ENCODE data around the gene UCHL3. TPM values are rescaled to one million over a fixed set of nuclear protein-coding genes. Genes with fewer than 3 reads are reported as not detected.

UCHL3 gene
- total and polyA plus RNA-seq, 2 experiments from 2014 or later = 64.6 to 143 TPM

DNA sequence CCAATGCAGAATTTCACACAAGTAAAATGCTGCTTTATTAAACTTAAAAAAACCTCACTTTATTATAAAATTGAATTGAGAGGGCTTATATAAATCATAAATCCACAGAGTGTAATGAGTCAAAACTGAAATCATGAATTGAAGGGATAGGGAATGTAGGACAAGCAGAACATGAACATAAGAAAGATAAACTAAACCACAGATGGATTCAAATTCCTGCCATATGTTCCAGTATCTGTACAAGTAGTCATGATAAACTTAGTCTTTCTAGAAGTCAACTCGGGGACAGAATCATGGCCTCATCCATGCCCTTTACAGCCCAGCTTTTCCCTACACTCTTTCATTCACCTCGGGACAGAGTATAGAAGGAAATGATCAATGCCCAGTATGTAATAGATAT, 103.1 kb downstream of the UCHL3 start:
- TF ChIP-seq ZNF331 (CRISPR knock-in tag; IDR thresholded peaks at IDR 0.05; ENCODE audit: low read depth) = no peak
- TF ChIP-seq, protein P1, sequence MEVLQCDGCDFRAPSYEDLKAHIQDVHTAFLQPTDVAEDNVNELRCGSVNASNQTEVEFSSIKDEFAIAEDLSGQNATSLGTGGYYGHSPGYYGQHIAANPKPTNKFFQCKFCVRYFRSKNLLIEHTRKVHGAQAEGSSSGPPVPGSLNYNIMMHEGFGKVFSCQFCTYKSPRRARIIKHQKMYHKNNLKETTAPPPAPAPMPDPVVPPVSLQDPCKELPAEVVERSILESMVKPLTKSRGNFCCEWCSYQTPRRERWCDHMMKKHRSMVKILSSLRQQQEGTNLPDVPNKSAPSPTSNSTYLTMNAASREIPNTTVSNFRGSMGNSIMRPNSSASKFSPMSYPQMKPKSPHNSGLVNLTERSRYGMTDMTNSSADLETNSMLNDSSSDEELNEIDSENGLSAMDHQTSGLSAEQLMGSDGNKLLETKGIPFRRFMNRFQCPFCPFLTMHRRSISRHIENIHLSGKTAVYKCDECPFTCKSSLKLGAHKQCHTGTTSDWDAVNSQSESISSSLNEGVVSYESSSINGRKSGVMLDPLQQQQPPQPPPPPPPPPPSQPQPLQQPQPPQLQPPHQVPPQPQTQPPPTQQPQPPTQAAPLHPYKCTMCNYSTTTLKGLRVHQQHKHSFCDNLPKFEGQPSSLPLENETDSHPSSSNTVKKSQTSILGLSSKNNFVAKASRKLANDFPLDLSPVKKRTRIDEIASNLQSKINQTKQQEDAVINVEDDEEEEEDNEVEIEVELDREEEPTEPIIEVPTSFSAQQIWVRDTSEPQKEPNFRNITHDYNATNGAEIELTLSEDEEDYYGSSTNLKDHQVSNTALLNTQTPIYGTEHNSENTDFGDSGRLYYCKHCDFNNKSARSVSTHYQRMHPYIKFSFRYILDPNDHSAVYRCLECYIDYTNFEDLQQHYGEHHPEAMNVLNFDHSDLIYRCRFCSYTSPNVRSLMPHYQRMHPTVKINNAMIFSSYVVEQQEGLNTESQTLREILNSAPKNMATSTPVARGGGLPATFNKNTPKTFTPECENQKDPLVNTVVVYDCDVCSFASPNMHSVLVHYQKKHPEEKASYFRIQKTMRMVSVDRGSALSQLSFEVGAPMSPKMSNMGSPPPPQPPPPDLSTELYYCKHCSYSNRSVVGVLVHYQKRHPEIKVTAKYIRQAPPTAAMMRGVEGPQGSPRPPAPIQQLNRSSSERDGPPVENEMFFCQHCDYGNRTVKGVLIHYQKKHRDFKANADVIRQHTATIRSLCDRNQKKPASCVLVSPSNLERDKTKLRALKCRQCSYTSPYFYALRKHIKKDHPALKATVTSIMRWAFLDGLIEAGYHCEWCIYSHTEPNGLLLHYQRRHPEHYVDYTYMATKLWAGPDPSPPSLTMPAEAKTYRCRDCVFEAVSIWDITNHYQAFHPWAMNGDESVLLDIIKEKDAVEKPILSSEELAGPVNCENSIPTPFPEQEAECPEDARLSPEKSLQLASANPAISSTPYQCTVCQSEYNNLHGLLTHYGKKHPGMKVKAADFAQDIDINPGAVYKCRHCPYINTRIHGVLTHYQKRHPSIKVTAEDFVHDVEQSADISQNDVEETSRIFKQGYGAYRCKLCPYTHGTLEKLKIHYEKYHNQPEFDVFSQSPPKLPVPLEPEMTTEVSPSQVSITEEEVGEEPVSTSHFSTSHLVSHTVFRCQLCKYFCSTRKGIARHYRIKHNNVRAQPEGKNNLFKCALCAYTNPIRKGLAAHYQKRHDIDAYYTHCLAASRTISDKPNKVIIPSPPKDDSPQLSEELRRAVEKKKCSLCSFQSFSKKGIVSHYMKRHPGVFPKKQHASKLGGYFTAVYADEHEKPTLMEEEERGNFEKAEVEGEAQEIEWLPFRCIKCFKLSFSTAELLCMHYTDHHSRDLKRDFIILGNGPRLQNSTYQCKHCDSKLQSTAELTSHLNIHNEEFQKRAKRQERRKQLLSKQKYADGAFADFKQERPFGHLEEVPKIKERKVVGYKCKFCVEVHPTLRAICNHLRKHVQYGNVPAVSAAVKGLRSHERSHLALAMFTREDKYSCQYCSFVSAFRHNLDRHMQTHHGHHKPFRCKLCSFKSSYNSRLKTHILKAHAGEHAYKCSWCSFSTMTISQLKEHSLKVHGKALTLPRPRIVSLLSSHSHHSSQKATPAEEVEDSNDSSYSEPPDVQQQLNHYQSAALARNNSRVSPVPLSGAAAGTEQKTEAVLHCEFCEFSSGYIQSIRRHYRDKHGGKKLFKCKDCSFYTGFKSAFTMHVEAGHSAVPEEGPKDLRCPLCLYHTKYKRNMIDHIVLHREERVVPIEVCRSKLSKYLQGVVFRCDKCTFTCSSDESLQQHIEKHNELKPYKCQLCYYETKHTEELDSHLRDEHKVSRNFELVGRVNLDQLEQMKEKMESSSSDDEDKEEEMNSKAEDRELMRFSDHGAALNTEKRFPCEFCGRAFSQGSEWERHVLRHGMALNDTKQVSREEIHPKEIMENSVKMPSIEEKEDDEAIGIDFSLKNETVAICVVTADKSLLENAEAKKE (CRISPR knock-in tag; IDR thresholded peaks at IDR 0.05) = no peak
- TF ChIP-seq, protein P2, sequence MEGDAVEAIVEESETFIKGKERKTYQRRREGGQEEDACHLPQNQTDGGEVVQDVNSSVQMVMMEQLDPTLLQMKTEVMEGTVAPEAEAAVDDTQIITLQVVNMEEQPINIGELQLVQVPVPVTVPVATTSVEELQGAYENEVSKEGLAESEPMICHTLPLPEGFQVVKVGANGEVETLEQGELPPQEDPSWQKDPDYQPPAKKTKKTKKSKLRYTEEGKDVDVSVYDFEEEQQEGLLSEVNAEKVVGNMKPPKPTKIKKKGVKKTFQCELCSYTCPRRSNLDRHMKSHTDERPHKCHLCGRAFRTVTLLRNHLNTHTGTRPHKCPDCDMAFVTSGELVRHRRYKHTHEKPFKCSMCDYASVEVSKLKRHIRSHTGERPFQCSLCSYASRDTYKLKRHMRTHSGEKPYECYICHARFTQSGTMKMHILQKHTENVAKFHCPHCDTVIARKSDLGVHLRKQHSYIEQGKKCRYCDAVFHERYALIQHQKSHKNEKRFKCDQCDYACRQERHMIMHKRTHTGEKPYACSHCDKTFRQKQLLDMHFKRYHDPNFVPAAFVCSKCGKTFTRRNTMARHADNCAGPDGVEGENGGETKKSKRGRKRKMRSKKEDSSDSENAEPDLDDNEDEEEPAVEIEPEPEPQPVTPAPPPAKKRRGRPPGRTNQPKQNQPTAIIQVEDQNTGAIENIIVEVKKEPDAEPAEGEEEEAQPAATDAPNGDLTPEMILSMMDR (conservative IDR thresholded peaks at IDR 0.05; ENCODE audit: low read depth in 2 of 2) = no peak
- TF ChIP-seq ETS1 (IDR thresholded peaks at IDR 0.05) = no peak
- TF ChIP-seq STAT1 (IDR thresholded peaks at IDR 0.05; ENCODE audit: unreplicated experiment) = no peak
- TF ChIP-seq NANOG (IDR thresholded peaks at IDR 0.05; ENCODE audit: borderline replicate concordance) = no peak
- no peak for TF ChIP-seq POLR2AphosphoS5 (IDR thresholded peaks at IDR 0.05; ENCODE audit: low read depth)
- TF ChIP-seq CREB1 (CRISPR knock-in tag; IDR thresholded peaks at IDR 0.05; ENCODE audit: low read depth) = no peak
- TF ChIP-seq EZH2 (IDR thresholded peaks at IDR 0.05; ENCODE audit: low read depth, unreplicated experiment) = no peak
- no peak for TF ChIP-seq JUNB (IDR thresholded peaks at IDR 0.05; ENCODE audit: unreplicated experiment)
- no peak for TF ChIP-seq ZNF114 (CRISPR knock-in tag; IDR thresholded peaks at IDR 0.05)
- no peak for TF ChIP-seq EZH2phosphoT487 (IDR thresholded peaks at IDR 0.05; ENCODE audit: unreplicated experiment)
- TF ChIP-seq, protein P3, sequence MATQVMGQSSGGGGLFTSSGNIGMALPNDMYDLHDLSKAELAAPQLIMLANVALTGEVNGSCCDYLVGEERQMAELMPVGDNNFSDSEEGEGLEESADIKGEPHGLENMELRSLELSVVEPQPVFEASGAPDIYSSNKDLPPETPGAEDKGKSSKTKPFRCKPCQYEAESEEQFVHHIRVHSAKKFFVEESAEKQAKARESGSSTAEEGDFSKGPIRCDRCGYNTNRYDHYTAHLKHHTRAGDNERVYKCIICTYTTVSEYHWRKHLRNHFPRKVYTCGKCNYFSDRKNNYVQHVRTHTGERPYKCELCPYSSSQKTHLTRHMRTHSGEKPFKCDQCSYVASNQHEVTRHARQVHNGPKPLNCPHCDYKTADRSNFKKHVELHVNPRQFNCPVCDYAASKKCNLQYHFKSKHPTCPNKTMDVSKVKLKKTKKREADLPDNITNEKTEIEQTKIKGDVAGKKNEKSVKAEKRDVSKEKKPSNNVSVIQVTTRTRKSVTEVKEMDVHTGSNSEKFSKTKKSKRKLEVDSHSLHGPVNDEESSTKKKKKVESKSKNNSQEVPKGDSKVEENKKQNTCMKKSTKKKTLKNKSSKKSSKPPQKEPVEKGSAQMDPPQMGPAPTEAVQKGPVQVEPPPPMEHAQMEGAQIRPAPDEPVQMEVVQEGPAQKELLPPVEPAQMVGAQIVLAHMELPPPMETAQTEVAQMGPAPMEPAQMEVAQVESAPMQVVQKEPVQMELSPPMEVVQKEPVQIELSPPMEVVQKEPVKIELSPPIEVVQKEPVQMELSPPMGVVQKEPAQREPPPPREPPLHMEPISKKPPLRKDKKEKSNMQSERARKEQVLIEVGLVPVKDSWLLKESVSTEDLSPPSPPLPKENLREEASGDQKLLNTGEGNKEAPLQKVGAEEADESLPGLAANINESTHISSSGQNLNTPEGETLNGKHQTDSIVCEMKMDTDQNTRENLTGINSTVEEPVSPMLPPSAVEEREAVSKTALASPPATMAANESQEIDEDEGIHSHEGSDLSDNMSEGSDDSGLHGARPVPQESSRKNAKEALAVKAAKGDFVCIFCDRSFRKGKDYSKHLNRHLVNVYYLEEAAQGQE (IDR thresholded peaks at IDR 0.05; ENCODE audit: unreplicated experiment) = no peak
- Histone ChIP-seq H3K79me2 (replicated peaks; ENCODE audit: insufficient read depth) (no peaks in the 10 kb centered on the region), H3K9me2 (ENCODE audit: insufficient read depth) (no peaks in the 10 kb centered on the region), H3K36me3 (ENCODE audit: insufficient read depth) (no peaks in the 10 kb centered on the region), H3K4me1 (ENCODE audit: insufficient read depth) (no peaks in the 10 kb centered on the region), H3K4me2 (no peak overlapping the region), H3K4me3 (no peak overlapping the region), H3F3A (replicated peaks; ENCODE audit: low read depth) (no peaks in the 10 kb centered on the region), H3K27me3 (ENCODE audit: insufficient read depth) (no peaks in the 10 kb centered on the region), H3K27ac (ENCODE audit: low read depth) (no peak overlapping the region), H4K20me1 (replicated peaks; ENCODE audit: insufficient read depth) (no peaks in the 10 kb centered on the region), H2AFZ (no peak overlapping the region)
- ATAC-seq (no peak), DNase-seq (ENCODE audit: low spot score) (no peak)
- Mint-ChIP-seq H3K36me3 (ENCODE audit: low read depth) (no peaks in the 10 kb centered on the region), H3K9me3 (no peaks in the 10 kb centered on the region), H3K27me3 (ENCODE audit: insufficient read depth, low read depth, poor library complexity) (no peaks in the 10 kb centered on the region), H3K4me3 (no peak overlapping the region), H3K4me1 (no peaks in the 10 kb centered on the region), H3K27ac (no peak overlapping the region)

Data from GM23338 (cell line).